H1 (cell line): Measurements from ENCODE around the gene PTGER3. TPM values are rescaled to one million over a fixed set of nuclear protein-coding genes. Genes with fewer than 3 reads are reported as not detected.

Source experiments
- CTCF ChIA-PET: fragments of 300-600 bp; sonication (Branson Sonifier 250); formaldehyde crosslinking; loops from one replicate; lab custom pipeline; 2021; ENCODE audit not compliant: partially characterized antibody; lab: Charles Lee
- POLR2A ChIA-PET: fragments of 300-600 bp; sonication (Branson Sonifier 250); formaldehyde crosslinking; loops from one replicate; lab custom pipeline; 2021; ENCODE audit warnings: inconsistent platforms; ENCODE audit not compliant: partially characterized antibody; lab: Charles Lee
- DNase-seq, 2 experiments: peaks; one replicate each; pipeline versions ENCODE4 v3.0.0 to v3.0.0-alpha.2; 2010 to 2022; ENCODE audit warnings: low spot score in 2 of 2, low read depth in 1 of 2, mixed read lengths in 1 of 2
- FAIRE-seq: peaks from 2 replicates; lab custom pipeline; 2011; peaks lifted over from hg19 to GRCh38; lab: Jason Lieb, UNC
- H2AFZ ChIP-seq: 2 replicates; pipeline ENCODE4 v1.8.1; 2012; ENCODE audit warnings: low read length, inconsistent platforms
- H2AK5ac ChIP-seq: 2 replicates; pipeline ENCODE4 v1.6.1; 2013; ENCODE audit warnings: low read depth, low read length
- H2BK120ac ChIP-seq: replicated peaks from 2 replicates; pipeline ENCODE3; 2013; ENCODE audit warnings: low read depth, low read length, inconsistent platforms
- H2BK12ac ChIP-seq: 2 replicates; pipeline ENCODE4 v1.6.1; 2013; ENCODE audit warnings: low read depth, low read length
- H2BK15ac ChIP-seq: 2 replicates; pipeline ENCODE4 v1.6.1; 2013; ENCODE audit warnings: low read length
- H2BK20ac ChIP-seq: 2 replicates; pipeline ENCODE4 v1.6.1; 2013; ENCODE audit warnings: low read length
- H2BK5ac ChIP-seq: 2 replicates; pipeline ENCODE4 v1.6.1; 2013; ENCODE audit warnings: low read depth, low read length
- H3K14ac ChIP-seq: 2 replicates; pipeline ENCODE4 v1.6.1; 2013; ENCODE audit warnings: inconsistent platforms; ENCODE audit not compliant: insufficient read length
- H3K18ac ChIP-seq: 2 replicates; pipeline ENCODE4 v1.6.1; 2013; ENCODE audit warnings: low read length; ENCODE audit errors: extremely low read depth
- H3K23ac ChIP-seq: 2 replicates; pipeline ENCODE4 v1.6.1; 2013; ENCODE audit warnings: inconsistent platforms; ENCODE audit not compliant: insufficient read length
- H3K23me2 ChIP-seq: 2 replicates; pipeline ENCODE4 v1.6.1; 2013; ENCODE audit warnings: low read depth, low read length
- H3K27ac ChIP-seq: 2 replicates; pipeline ENCODE4 v1.6.1; 2011; ENCODE audit warnings: low read depth, low read length, inconsistent platforms
- H3K27me3 ChIP-seq, 4 experiments: replicated peaks in 1 of 4; 1 replicate in 1 of 4; 2 replicates in 3 of 4; pipeline versions ENCODE4 v1.6.1 to v1.8.1; 2011 to 2013; ENCODE audit warnings: low read length in 3 of 4, mild to moderate bottlenecking in 3 of 4, inconsistent platforms in 2 of 4, mixed read lengths in 2 of 4, moderate library complexity in 1 of 4; ENCODE audit not compliant: control insufficient read depth in 3 of 4, insufficient read depth in 3 of 4; ENCODE audit errors: extremely low read depth in 1 of 4
- H3K36me3 ChIP-seq, 4 experiments: 2 replicates each; pipeline versions ENCODE4 v1.6.1 to v1.8.1; 2011 to 2013; ENCODE audit warnings: mild to moderate bottlenecking in 4 of 4, low read length in 3 of 4, moderate library complexity in 2 of 4, control low read depth in 1 of 4, inconsistent platforms in 1 of 4; ENCODE audit not compliant: insufficient read depth in 4 of 4, control insufficient read depth in 2 of 4
- H3K4ac ChIP-seq: replicated peaks from 2 replicates; pipeline ENCODE3; 2013; ENCODE audit warnings: low read length, low read depth, mixed read lengths, inconsistent platforms; ENCODE audit not compliant: insufficient read length
- H3K4me1 ChIP-seq, 4 experiments: replicated peaks in 1 of 4; 1 replicate in 1 of 4; 2 replicates in 3 of 4; pipeline versions ENCODE4 v1.6.1 to v1.8.1; 2011 to 2013; ENCODE audit warnings: low read length in 3 of 4, inconsistent platforms in 2 of 4, mixed read lengths in 1 of 4; ENCODE audit not compliant: insufficient read depth in 4 of 4, control insufficient read depth in 3 of 4
- H3K4me2 ChIP-seq, 2 experiments: 2 replicates each; pipeline versions ENCODE4 v1.6.1 to v1.8.1; 2011 to 2013; ENCODE audit warnings: low read depth in 2 of 2, low read length in 2 of 2, control low read depth in 1 of 2, inconsistent platforms in 1 of 2, mild to moderate bottlenecking in 1 of 2; ENCODE audit not compliant: insufficient read depth in 1 of 2
- H3K4me3 ChIP-seq, 4 experiments: fragments of 200-600, 300-600 bp in 1 of 4; sonication (generic), shearing (Covaris generic), sonication (Bioruptor Twin) in 1 of 4; 2 replicates each; pipeline versions ENCODE4 v1.5.1 to v1.8.1; 2011 to 2016; ENCODE audit warnings: low read length in 4 of 4, low read depth in 3 of 4, control low read depth in 2 of 4, inconsistent platforms in 2 of 4, mild to moderate bottlenecking in 2 of 4, mixed read lengths in 1 of 4, moderate library complexity in 1 of 4; ENCODE audit not compliant: insufficient read depth in 2 of 4; ENCODE audit errors: extremely low read depth in 1 of 4
- H3K56ac ChIP-seq: replicated peaks from 2 replicates; pipeline ENCODE3; 2013; ENCODE audit warnings: low read depth, mild to moderate bottlenecking, mixed read lengths, low read length, inconsistent platforms; ENCODE audit not compliant: insufficient read length
- H3K79me1 ChIP-seq: 2 replicates; pipeline ENCODE4 v1.6.1; 2013; ENCODE audit warnings: low read depth, low read length, control low read depth
- H3K79me2 ChIP-seq, 2 experiments: 2 replicates each; pipeline versions ENCODE4 v1.6.1 to v1.8.1; 2012 to 2013; ENCODE audit warnings: low read length in 2 of 2, mild to moderate bottlenecking in 2 of 2, inconsistent platforms in 1 of 2; ENCODE audit not compliant: insufficient read depth in 2 of 2, control insufficient read depth in 1 of 2
- H3K9ac ChIP-seq, 4 experiments: replicated peaks in 1 of 4; 1 replicate in 1 of 4; 2 replicates in 3 of 4; pipeline versions ENCODE4 v1.6.1 to v1.8.1; 2011 to 2013; ENCODE audit warnings: low read depth in 3 of 4, low read length in 3 of 4, control low read depth in 2 of 4, mild to moderate bottlenecking in 2 of 4, moderate library complexity in 2 of 4, inconsistent platforms in 1 of 4; ENCODE audit errors: extremely low read depth in 1 of 4
- H3K9me3 ChIP-seq, 2 experiments: 2 replicates each; pipeline versions ENCODE4 v1.6.1 to v1.8.1; 2012 to 2013; ENCODE audit warnings: mild to moderate bottlenecking in 2 of 2, moderate library complexity in 2 of 2, control low read depth in 1 of 2, inconsistent platforms in 1 of 2, low read depth in 1 of 2, low read length in 1 of 2, mixed read lengths in 1 of 2; ENCODE audit not compliant: insufficient read depth in 2 of 2
- H4K20me1 ChIP-seq, 2 experiments: replicated peaks in 1 of 2; 2 replicates each; pipeline versions ENCODE3 to v1.8.1; 2011 to 2013; ENCODE audit warnings: inconsistent platforms in 2 of 2, low read length in 2 of 2, mild to moderate bottlenecking in 1 of 2; ENCODE audit not compliant: insufficient read depth in 2 of 2, control insufficient read depth in 1 of 2
- H4K5ac ChIP-seq: 2 replicates; pipeline ENCODE4 v1.6.1; 2013; ENCODE audit warnings: low read length, low read depth, mixed read lengths, inconsistent platforms; ENCODE audit not compliant: insufficient read length
- H4K8ac ChIP-seq: 2 replicates; pipeline ENCODE4 v1.8.0; 2013; ENCODE audit warnings: mild to moderate bottlenecking, moderate library complexity, low read length, inconsistent platforms; ENCODE audit not compliant: insufficient read depth; ENCODE audit errors: extremely low read depth
- H4K91ac ChIP-seq: replicated peaks from 2 replicates; pipeline ENCODE3; 2013; ENCODE audit warnings: low read length, mixed read lengths, inconsistent platforms; ENCODE audit not compliant: insufficient read length
- CBX8 ChIP-seq: fragments of 300-800, 300-1000 bp; sonication (generic); IDR thresholded peaks from 2 replicates; pipeline ENCODE4 v1.7.1; 2016; ENCODE audit warnings: low read depth, low read length, borderline replicate concordance
- CHD2 ChIP-seq: IDR thresholded peaks from 2 replicates; pipeline ENCODE4 v1.6.1; 2012; ENCODE audit warnings: low read length, improper control_type of control experiment
- CTBP2 ChIP-seq: IDR thresholded peaks from 2 replicates; pipeline ENCODE4 v1.7.0; 2011; ENCODE audit warnings: borderline replicate concordance, mild to moderate bottlenecking, moderate library complexity, mixed read lengths, low read length; ENCODE audit not compliant: insufficient read depth, insufficient read length
- JUND ChIP-seq: IDR thresholded peaks from 2 replicates; pipeline ENCODE4 v1.6.1; 2011; ENCODE audit warnings: mild to moderate bottlenecking, improper control_type of control experiment, low read length
- MAFK ChIP-seq: IDR thresholded peaks from 2 replicates; pipeline ENCODE4 v1.6.1; 2012; ENCODE audit warnings: low read depth, mild to moderate bottlenecking, improper control_type of control experiment, low read length
- SP1 ChIP-seq: IDR thresholded peaks from 2 replicates; pipeline ENCODE4 v1.6.1; 2011; ENCODE audit warnings: low read depth, low read length
- SUZ12 ChIP-seq: fragments of 200-600 bp; sonication (generic); IDR thresholded peaks from 2 replicates; pipeline ENCODE4 v1.6.1; 2012; ENCODE audit warnings: mild to moderate bottlenecking, inconsistent platforms, low read length, moderate library complexity, mixed read lengths
- TCF12 ChIP-seq: IDR thresholded peaks from 2 replicates; pipeline ENCODE4 v1.6.1; 2011; ENCODE audit warnings: low read depth, mild to moderate bottlenecking, low read length
- YY1 ChIP-seq: IDR thresholded peaks from 2 replicates; pipeline ENCODE4 v1.6.1; 2011; ENCODE audit warnings: low read depth, mild to moderate bottlenecking, low read length
- WGBS, 2 experiments: shearing (Covaris generic) in 1 of 2; methylation state at CpG; one replicate each; pipeline versions ENCODE4 v1.1.6 to v1.1.7; 2013 to 2015; ENCODE audit warnings: low lambda C conversion rate in 2 of 2, mixed read lengths in 2 of 2, inconsistent platforms in 1 of 2, low coverage in 1 of 2, missing lambda C conversion rate in 1 of 2; ENCODE audit not compliant: insufficient replicate concordance in 2 of 2, insufficient coverage in 1 of 2, insufficient read length in 1 of 2; ENCODE audit errors: extremely low coverage in 1 of 2, missing lambda C conversion rate in 1 of 2; 5-methylcytosine and 5-hydroxymethylcytosine counted together
- polyA plus RNA-seq, 7 experiments: library from polyadenylated mRNA; depleted of rRNA in 3 of 7; stranded (reverse) in 5 of 7; unstranded in 2 of 7; fragments of >200 nt in 5 of 7; fragments of 200-250 nt in 2 of 7; gene quantifications; 1 replicate in 5 of 7; 2 replicates in 1 of 7; 4 replicates in 1 of 7; pipeline versions ENCODE4 v1.2.1 to v1.2.3, GENCODE V29; 2011 to 2013; ENCODE audit warnings: missing spikeins in 2 of 7, mixed read lengths in 2 of 7
- total RNA-seq: library from RNA; stranded (reverse); fragmentation: NEBNext Ultra II Directional; extraction: Animal tissue kit (Norgen Biotek cat#: 25700); gene quantifications from 2 replicates; pipeline ENCODE4 v1.2.1, GENCODE V29; 2021

The PTGER3 gene
- total and polyA plus RNA-seq, 2 of the 8 experiments (the other 6 are each of a cell fraction or from before 2014, with no cell fraction given), result 0.38 to 0.82 TPM

DNA sequence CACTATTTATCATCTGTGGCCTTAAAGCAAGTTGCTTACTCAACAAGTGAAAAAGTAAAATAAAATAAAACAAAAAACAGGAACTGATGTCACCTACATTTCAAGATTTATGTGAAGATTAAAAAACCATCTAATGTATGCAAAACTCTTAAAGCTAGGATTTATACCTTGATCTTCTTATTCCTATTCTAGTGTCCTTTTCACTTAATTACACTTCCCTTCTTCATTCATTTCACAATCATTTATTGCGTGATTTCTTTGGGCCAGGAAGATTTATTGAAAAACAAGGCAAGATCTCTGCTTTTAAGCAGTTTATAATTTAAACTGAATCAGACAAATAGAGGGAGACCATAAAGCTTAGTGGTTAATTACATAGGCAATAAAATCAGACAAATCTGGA lies 18.6 kb downstream of the PTGER3 start:
- H3K9me3 ChIP-seq, result no peaks in the 10 kb centered on the region
- H2AK5ac ChIP-seq, result no peak overlapping the region
- no peak overlapping the region for H2BK20ac ChIP-seq
- 89% methylated on average over 1 of the region's 1 CpG; no CpG with 5 or more reads in 1 of the 2 experiments for WGBS, 2 experiments
- TF ChIP-seq YY1 (no peak), CBX8 (no peak), CTBP2 (no peak), TCF12 (no peak), SP1 (no peak), MAFK (no peak), CHD2 (no peak), SUZ12 (no peak), JUND (no peak)
- H2BK5ac ChIP-seq, result no peak overlapping the region
- no peak overlapping the region for H2AFZ ChIP-seq
- CTCF ChIA-PET, result no interaction called here
- no peak overlapping the region for H3K4ac ChIP-seq
- no peak overlapping the region for H3K14ac ChIP-seq
- no peak overlapping the region for H4K91ac ChIP-seq
- H2BK15ac ChIP-seq, result no peak overlapping the region
- no peaks in the 10 kb centered on the region for H3K23me2 ChIP-seq
- DNase-seq, result no peak
- POLR2A ChIA-PET, result no interaction called here
- no peaks in the 10 kb centered on the region for H3K4me1 ChIP-seq
- no peaks in the 10 kb centered on the region for H4K20me1 ChIP-seq
- no peak overlapping the region for H4K5ac ChIP-seq
- no peak overlapping the region for H2BK12ac ChIP-seq
- no peak overlapping the region for H3K18ac ChIP-seq
- H3K9ac ChIP-seq, result no peak overlapping the region
- no peak overlapping the region for H3K23ac ChIP-seq
- no peaks in the 10 kb centered on the region for H3K36me3 ChIP-seq
- no peak for FAIRE-seq
- H3K27me3 ChIP-seq, result no peaks in the 10 kb centered on the region
- no peak overlapping the region for H3K56ac ChIP-seq
- H3K79me1 ChIP-seq, result no peaks in the 10 kb centered on the region
- no peak overlapping the region for H3K4me3 ChIP-seq
- no peak overlapping the region for H3K27ac ChIP-seq
- H2BK120ac ChIP-seq, result no peak overlapping the region
- H3K4me2 ChIP-seq, result no peak overlapping the region
- no peak overlapping the region for H4K8ac ChIP-seq
- no peaks in the 10 kb centered on the region for H3K79me2 ChIP-seq
